Esophagus muscularis mucosa (tissue), 4 donors: ENCODE measurements around the gene AGAP1.

Source experiments
- CTCF ChIP-seq, 3 experiments: fragments of 200-600 bp in 2 of 3; fragments of 450-650 bp in 1 of 3; sonication (generic) in 2 of 3; IDR thresholded peaks; one replicate each; pipeline ENCODE4 v1.5.1; 2017 to 2019; ENCODE audit warnings: antibody characterized with exemption in 3 of 3, mild to moderate bottlenecking in 2 of 3, moderate library complexity in 1 of 3
- EP300 ChIP-seq: sonication (generic); formaldehyde crosslinking; IDR thresholded peaks from one replicate; pipeline ENCODE4 v1.6.1; 2017; ENCODE audit warnings: antibody characterized with exemption
- POLR2A ChIP-seq: fragments of 450-650 bp; IDR thresholded peaks from one replicate; pipeline ENCODE4 v1.6.1; 2017; ENCODE audit warnings: antibody characterized with exemption, moderate library complexity, mild to moderate bottlenecking, low read depth
- POLR2AphosphoS5 ChIP-seq, 2 donors: sonication (generic); formaldehyde crosslinking; IDR thresholded peaks; one replicate each; pipeline ENCODE4 v1.6.1; 2017; ENCODE audit warnings: antibody characterized with exemption in 2 of 2

GRCh38 chr2:235502336-235502735 is 8.5 kb downstream of the AGAP1 start:
- TF ChIP-seq EP300, result no peak
- no peak for TF ChIP-seq CTCF (IDR thresholded peaks at IDR 0.05)
- no peak for TF ChIP-seq POLR2A
- no peak for TF ChIP-seq POLR2AphosphoS5 (IDR thresholded peaks at IDR 0.05)
